Suprapubic skin (tissue), 4 donors: ENCODE results near the gene SH3BP2. TPM values are rescaled to one million over a fixed set of nuclear protein-coding genes. Genes with fewer than 3 reads are reported as not detected.

ENCODE experiments used
- DNase-seq, 2 donors: peaks; one replicate each; pipeline ENCODE4 v3.0.0-alpha.2; 2019; ENCODE audit warnings: low spot score in 2 of 2
- H3K27ac ChIP-seq: fragments of 200-600 bp; sonication (generic); one replicate; pipeline ENCODE4 v1.5.1; 2019
- H3K27me3 ChIP-seq: fragments of 200-600 bp; sonication (generic); one replicate; pipeline ENCODE4 v1.5.1; 2019
- H3K36me3 ChIP-seq: fragments of 200-600 bp; sonication (generic); one replicate; pipeline ENCODE4 v1.5.1; 2019
- H3K4me1 ChIP-seq: fragments of 200-600 bp; sonication (generic); one replicate; pipeline ENCODE4 v1.5.1; 2019
- H3K4me3 ChIP-seq: fragments of 200-600 bp; sonication (generic); one replicate; pipeline ENCODE4 v1.5.1; 2019; ENCODE audit warnings: mild to moderate bottlenecking
- H3K9me3 ChIP-seq: fragments of 200-600 bp; sonication (generic); one replicate; pipeline ENCODE4 v1.5.1; 2019
- EP300 ChIP-seq: sonication (generic); formaldehyde crosslinking; IDR thresholded peaks from one replicate; pipeline ENCODE4 v1.6.1; 2017; ENCODE audit warnings: antibody characterized with exemption
- POLR2A ChIP-seq, 2 donors: fragments of 450-650 bp; IDR thresholded peaks; one replicate each; pipeline ENCODE4 v1.6.1; 2017; ENCODE audit warnings: antibody characterized with exemption in 2 of 2, mild to moderate bottlenecking in 2 of 2, moderate library complexity in 2 of 2
- POLR2AphosphoS5 ChIP-seq, 3 donors: sonication (generic); formaldehyde crosslinking; IDR thresholded peaks; one replicate each; pipeline ENCODE4 v1.6.1; 2017; ENCODE audit warnings: antibody characterized with exemption in 3 of 3
- WGBS: methylation state at CpG from one replicate; pipeline ENCODE4 v1.1.5; 2018; 5-methylcytosine and 5-hydroxymethylcytosine counted together
- total RNA-seq, 4 donors: library from RNA; depleted of rRNA; stranded (reverse); fragments of >200 nt; gene quantifications; one replicate each; pipeline ENCODE4 v1.1.0, GENCODE V29; 2016
- TF ChIP-seq, protein P1 (sequence below), 2 donors: fragments of 200-600 bp in 1 of 2; fragments of 450-650 bp in 1 of 2; sonication (generic) in 1 of 2; IDR thresholded peaks; one replicate each; pipeline ENCODE4 v1.5.1; 2016 to 2019; ENCODE audit warnings: antibody characterized with exemption in 2 of 2, mild to moderate bottlenecking in 1 of 2, moderate library complexity in 1 of 2

SH3BP2 gene
- total RNA-seq, 4 donors from 2014 or later, result 116 to 709 (median 162) TPM

GRCh38 chr4:2822461-2823300, 29.8 kb downstream of the SH3BP2 start:
- peak; percentile 56 to 70 for DNase-seq
- H3K4me1 ChIP-seq, result peaks cover 29% of the 10 kb centered on the region
- no peaks in the 10 kb centered on the region for H3K27me3 ChIP-seq
- 91% methylated on average over 22 of the region's 23 CpGs for whole genome bisulfite sequencing
- H3K9me3 ChIP-seq, result no peaks in the 10 kb centered on the region
- peaks cover 73% of the 10 kb centered on the region for H3K36me3 ChIP-seq
- TF ChIP-seq POLR2A (IDR thresholded peaks at IDR 0.05) (no peak), POLR2AphosphoS5 (IDR thresholded peaks at IDR 0.05) (no peak), EP300 (no peak)
- TF ChIP-seq, protein P1, sequence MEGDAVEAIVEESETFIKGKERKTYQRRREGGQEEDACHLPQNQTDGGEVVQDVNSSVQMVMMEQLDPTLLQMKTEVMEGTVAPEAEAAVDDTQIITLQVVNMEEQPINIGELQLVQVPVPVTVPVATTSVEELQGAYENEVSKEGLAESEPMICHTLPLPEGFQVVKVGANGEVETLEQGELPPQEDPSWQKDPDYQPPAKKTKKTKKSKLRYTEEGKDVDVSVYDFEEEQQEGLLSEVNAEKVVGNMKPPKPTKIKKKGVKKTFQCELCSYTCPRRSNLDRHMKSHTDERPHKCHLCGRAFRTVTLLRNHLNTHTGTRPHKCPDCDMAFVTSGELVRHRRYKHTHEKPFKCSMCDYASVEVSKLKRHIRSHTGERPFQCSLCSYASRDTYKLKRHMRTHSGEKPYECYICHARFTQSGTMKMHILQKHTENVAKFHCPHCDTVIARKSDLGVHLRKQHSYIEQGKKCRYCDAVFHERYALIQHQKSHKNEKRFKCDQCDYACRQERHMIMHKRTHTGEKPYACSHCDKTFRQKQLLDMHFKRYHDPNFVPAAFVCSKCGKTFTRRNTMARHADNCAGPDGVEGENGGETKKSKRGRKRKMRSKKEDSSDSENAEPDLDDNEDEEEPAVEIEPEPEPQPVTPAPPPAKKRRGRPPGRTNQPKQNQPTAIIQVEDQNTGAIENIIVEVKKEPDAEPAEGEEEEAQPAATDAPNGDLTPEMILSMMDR (IDR thresholded peaks at IDR 0.05), result no peak
- no peak overlapping the region for H3K4me3 ChIP-seq
- no peak overlapping the region for H3K27ac ChIP-seq

- H3K36me3 ChIP-seq, result peaks cover 79% of the 10 kb centered on the region
- WGBS, result 82% methylated on average over 1 of the region's 4 CpGs
Observed at GRCh38 chr4:2823301-2823670, 30.4 kb downstream of the SH3BP2 start.

DNA sequence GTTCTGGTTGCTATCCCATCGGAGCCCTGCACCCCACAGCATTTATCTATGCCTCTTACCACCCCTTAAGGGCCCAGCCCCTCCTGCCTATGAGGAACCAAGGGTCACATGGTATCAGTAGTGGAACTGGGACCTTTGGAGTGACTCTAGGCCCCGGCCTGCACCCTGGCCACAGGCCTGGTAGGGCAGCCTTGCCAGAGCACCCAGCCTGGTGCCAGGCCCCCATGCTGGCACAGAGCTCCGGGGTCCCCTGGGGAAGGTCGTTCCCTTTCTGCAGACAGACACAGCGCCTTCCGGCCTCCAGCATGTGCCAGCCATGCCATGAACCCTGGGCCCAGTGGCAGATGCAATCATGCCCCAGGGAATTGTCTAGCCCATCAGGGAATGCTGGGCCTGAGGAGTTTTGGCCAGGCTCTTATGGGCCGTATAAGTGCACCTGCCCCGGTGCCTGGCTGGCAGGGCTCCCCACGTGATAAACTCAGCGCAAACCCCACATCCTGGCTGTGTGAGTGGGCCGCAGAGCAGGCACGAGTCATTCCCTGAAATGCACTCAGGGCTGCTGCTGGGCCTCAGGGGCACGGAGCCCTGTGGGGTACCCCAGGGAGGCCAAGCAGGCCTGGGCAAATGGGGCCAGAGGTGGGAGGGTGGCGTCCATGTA, 30.9 kb downstream of the SH3BP2 start:
- 87% methylated on average over 7 of the region's 14 CpGs for WGBS
- no peak for TF ChIP-seq EP300
- no peak for TF ChIP-seq POLR2A (IDR thresholded peaks at IDR 0.05)
- TF ChIP-seq, protein P1 (IDR thresholded peaks at IDR 0.05), result no peak
- TF ChIP-seq POLR2AphosphoS5 (IDR thresholded peaks at IDR 0.05), result no peak
- Histone ChIP-seq H3K36me3 (peaks cover 84% of the 10 kb centered on the region), H3K27me3 (no peaks in the 10 kb centered on the region), H3K9me3 (no peaks in the 10 kb centered on the region), H3K27ac (no peak overlapping the region), H3K4me1 (peaks cover 20% of the 10 kb centered on the region), H3K4me3 (no peak overlapping the region)
- peak in 1 of 2 donors; percentile 66 for DNase-seq

More at GRCh38 chr4:2823301-2823670, 30.4 kb downstream of the SH3BP2 start:
- H3K27me3 ChIP-seq, result no peaks in the 10 kb centered on the region
- peak; percentile 55 to 62 for DNase-seq
- H3K27ac ChIP-seq, result no peak overlapping the region
- TF ChIP-seq POLR2A (IDR thresholded peaks at IDR 0.05) (no peak), EP300 (no peak), POLR2AphosphoS5 (IDR thresholded peaks at IDR 0.05) (no peak)
- TF ChIP-seq, protein P1 (IDR thresholded peaks at IDR 0.05), result no peak
- H3K4me3 ChIP-seq, result no peak overlapping the region
- no peaks in the 10 kb centered on the region for H3K9me3 ChIP-seq
- peaks cover 26% of the 10 kb centered on the region for H3K4me1 ChIP-seq

- peak; percentile 59 to 71 for DNase-seq
- no peak for TF ChIP-seq POLR2A (IDR thresholded peaks at IDR 0.05)
- no peak for TF ChIP-seq POLR2AphosphoS5 (IDR thresholded peaks at IDR 0.05)
- TF ChIP-seq, protein P1 (IDR thresholded peaks at IDR 0.05), result no peak
- no peak for TF ChIP-seq EP300
- 93% methylated on average over 9 of the region's 24 CpGs for WGBS
- Histone ChIP-seq H3K27ac (no peak overlapping the region), H3K4me1 (peaks cover 15% of the 10 kb centered on the region), H3K4me3 (no peak overlapping the region), H3K9me3 (no peaks in the 10 kb centered on the region), H3K36me3 (peaks cover 90% of the 10 kb centered on the region), H3K27me3 (no peaks in the 10 kb centered on the region)
Observed at GRCh38 chr4:2824329-2824835, 31.5 kb downstream of the SH3BP2 start.
